GM20000 (cell line): ENCODE results near the gene RABGAP1L.

Experiments used
- DNase-seq: peaks from one replicate; pipeline ENCODE4 v3.0.0; 2012; ENCODE audit warnings: low spot score
- TF ChIP-seq, protein P1 (sequence below): IDR thresholded peaks from 2 replicates; pipeline ENCODE4 v1.5.1; 2012; ENCODE audit warnings: mild to moderate bottlenecking, control low read depth; ENCODE audit errors: extremely low read depth, missing control alignments

RABGAP1L gene

DNA sequence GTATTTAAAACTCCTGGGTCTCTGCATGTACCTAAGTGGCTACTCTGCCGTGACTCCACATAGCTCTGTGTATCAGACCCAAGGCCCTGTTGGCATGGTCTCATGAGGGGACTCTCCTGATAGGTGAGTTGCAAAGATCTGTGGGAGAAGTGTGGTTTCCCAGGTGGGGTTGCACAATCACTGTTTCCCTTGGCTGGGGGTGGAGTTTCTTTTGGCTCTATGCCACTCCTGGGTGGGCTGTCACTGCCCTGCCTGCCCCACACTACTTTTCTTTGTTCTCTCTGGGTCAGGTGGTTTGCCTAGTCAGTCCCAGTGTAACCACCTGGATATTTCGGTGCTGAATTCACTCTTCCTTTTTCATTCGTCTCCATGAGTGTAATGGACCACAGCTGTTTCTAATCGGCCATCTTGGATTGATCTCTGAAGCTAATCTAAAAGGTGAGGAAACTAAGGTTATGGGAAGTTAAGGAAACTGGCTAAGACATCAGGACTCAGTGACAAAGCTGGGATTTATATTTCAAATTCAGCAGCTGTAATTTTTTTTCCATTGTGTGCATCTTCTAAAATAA is 743.3 kb downstream of the RABGAP1L start:
- no peak for DNase-seq

DNA sequence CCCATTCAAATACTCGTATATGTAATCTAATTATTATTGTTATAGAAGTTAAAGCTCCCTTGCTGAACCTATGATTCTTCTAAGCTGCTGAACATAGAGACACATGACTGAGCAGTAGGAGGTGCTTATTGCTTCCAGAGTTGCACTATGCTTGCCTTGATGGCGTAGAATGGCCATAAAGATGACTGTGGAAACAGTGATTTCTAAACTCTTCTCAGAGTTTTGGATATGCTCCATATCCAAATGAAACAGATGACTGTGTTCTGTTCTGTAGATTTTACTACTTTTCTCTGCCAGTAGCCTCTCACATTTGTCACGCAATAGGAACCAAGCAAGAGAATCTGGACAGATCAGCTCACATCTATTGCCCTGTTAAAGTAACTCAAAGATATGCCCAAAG is 752.3 kb downstream of the RABGAP1L start:
- TF ChIP-seq, protein P1, sequence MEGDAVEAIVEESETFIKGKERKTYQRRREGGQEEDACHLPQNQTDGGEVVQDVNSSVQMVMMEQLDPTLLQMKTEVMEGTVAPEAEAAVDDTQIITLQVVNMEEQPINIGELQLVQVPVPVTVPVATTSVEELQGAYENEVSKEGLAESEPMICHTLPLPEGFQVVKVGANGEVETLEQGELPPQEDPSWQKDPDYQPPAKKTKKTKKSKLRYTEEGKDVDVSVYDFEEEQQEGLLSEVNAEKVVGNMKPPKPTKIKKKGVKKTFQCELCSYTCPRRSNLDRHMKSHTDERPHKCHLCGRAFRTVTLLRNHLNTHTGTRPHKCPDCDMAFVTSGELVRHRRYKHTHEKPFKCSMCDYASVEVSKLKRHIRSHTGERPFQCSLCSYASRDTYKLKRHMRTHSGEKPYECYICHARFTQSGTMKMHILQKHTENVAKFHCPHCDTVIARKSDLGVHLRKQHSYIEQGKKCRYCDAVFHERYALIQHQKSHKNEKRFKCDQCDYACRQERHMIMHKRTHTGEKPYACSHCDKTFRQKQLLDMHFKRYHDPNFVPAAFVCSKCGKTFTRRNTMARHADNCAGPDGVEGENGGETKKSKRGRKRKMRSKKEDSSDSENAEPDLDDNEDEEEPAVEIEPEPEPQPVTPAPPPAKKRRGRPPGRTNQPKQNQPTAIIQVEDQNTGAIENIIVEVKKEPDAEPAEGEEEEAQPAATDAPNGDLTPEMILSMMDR: no peak
- no peak for DNase-seq

More for the DNA sequence above, 743.3 kb downstream of the RABGAP1L start:
- TF ChIP-seq, protein P1: no peak

DNA sequence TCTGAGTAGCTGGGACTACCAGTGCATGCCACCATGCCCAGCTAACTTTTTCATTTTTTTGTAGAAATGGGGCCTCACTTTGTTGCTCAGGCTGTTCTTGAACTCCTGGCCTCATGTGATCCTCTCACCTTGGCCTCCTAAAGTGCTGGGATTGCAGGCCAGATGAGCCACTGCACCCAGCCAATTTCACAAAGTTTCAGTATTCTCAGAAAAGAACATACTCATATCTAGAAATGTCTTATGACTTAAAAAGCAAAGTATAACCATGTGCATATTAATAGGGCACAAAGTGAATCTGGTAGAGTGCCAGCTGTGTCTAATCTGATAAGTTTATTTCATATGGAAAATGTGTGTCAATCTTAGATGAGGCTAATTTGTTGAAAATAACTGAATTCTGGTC is 752.9 kb downstream of the RABGAP1L start:
- TF ChIP-seq, protein P1: no peak
- DNase-seq: no peak

DNA sequence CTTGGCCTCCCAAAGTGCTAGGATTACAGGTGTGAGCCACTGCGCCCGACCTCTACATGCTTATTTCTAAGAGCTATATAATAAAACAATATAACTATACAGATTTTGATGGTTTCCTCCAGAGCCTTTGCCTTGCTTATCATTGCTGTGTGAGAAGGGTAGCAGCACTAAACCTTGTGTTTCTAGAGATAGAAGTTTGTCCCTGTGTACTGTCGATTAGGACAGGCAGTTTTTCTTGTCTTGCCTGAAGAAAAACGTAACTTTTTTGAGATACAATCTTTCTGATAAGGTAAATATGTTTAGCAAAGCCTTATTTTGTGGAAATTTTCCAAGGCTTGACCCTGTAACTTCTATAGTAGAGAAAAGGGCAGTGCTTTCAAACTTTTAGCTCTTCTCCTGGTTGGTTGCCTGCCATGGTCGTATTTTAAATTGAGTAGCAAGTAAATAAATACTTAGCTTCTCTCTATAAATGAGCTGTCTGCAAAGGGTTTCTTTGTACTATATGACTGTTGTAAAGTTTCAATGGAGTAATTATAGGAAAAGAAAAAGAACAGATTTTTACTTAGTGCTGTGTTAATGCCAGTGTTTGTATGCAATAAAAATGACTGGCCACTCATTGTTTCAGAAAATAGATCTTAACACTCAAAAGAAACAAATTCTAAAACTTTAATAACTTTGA is 754.0 kb downstream of the RABGAP1L start:
- no peak for DNase-seq
- TF ChIP-seq, protein P1: no peak

DNA sequence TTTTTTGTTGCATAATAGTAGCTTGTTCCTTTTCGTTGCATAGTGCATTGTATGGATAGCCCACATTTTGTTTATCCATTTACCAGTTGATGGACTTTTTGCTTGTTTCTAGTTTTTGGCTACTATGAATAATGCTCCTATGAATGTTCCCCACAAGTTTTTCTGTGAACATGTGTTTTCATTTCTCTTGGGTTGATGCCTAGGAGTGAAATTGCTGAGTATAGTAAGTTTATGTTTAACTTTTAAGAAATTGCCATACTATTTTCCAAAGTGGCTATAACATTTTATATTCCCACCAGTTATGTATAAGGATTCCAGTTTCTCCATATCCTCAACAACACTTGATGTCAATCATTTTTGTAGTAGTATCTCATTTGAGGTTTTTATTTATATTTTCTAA is 755.7 kb downstream of the RABGAP1L start:
- no peak for DNase-seq
- TF ChIP-seq, protein P1: no peak

DNA sequence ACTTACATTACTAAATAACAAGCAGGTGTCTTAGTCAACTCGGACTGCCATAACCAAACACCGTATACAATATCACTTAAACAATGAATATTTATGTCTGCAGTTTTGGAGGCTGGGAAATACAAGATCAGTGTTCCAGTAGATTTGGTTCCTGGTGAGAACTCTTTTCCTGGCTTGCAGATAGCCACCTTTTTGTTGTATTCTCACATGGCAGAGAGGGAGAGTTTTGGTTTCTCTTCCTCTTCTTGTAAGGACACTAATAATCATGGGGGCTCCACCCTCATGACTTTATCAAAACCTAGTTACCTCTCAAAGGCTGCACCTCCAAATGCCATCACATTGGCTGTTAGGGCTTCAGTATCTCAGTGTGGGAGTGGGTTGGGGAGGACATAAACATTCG is 757.5 kb downstream of the RABGAP1L start:
- TF ChIP-seq, protein P1: no peak
- DNase-seq: no peak

DNA sequence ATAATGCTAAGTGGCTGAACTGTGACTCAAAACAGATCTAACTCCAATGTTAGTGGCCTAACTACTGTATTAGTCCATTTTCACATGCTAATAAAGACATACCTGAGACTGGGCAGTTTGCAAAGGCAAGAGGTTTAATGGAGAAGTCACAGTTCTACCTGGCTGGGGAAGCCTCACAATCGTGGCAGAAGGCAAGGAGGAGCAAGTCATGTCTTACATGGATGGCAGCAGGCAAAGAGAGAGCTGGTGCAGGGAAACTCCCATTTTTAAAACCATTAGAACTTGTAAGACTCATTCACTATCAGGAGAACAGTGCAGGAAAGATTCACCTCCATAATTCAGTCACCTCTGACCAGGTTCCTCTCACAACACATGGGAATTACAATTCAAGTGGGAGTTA is 760.8 kb downstream of the RABGAP1L start:
- DNase-seq: no peak
- TF ChIP-seq, protein P1: no peak
